GM19468 (cell line): ENCODE results near the gene PYGO2.
"Not testable (repeated sequence)": the region's sequence is repeated elsewhere in the genome, so short reads cannot be mapped to it uniquely, and the experiment has no call there.

Source experiments
- ATAC-seq: cut with Tn5 transposase; IDR thresholded peaks from one replicate; pipeline ENCODE4 v1.9.1; 2021; ENCODE audit warnings: mild to moderate bottlenecking, moderate library complexity, moderate number of reproducible peaks; ENCODE audit not compliant: unreplicated experiment; ENCODE audit errors: extremely low read depth

The PYGO2 gene

GRCh38 chr1:155000726-155001424 lies 39.3 kb upstream of the PYGO2 start:
- ATAC-seq: no peak

- ATAC-seq: no peak
These were observed 38.8 kb upstream of the PYGO2 start for GRCh38 chr1:155000411-155000725.

GRCh38 chr1:154999571-155000410 lies 38.2 kb upstream of the PYGO2 start:
- ATAC-seq: no peak

GRCh38 chr1:154998818-154999570 lies 37.4 kb upstream of the PYGO2 start:
- no peak for ATAC-seq

GRCh38 chr1:154998201-154998780 lies 36.7 kb upstream of the PYGO2 start:
- no peak for ATAC-seq

GRCh38 chr1:154996966-154997701 lies 35.6 kb upstream of the PYGO2 start:
- no peak for ATAC-seq

GRCh38 chr1:154995301-154995983 lies 33.9 kb upstream of the PYGO2 start:
- ATAC-seq: not testable (repeated sequence)

GRCh38 chr1:154994591-154994990 lies 33.0 kb upstream of the PYGO2 start:
- no peak for ATAC-seq

- ATAC-seq: no peak
These were observed 32.6 kb upstream of the PYGO2 start for GRCh38 chr1:154994269-154994587.

- ATAC-seq: no peak
These were observed 32.1 kb upstream of the PYGO2 start, which contains the start of gene LENEP for GRCh38 chr1:154993572-154994268. LENEP (plus strand) TSS chr1:154993586; CDS start chr1:154993608, 22 bp downstream.

GRCh38 chr1:154992721-154993571 lies 31.4 kb upstream of the PYGO2 start:
- no peak for ATAC-seq

- no peak for ATAC-seq
These were observed 28.7 kb upstream of the PYGO2 start for GRCh38 chr1:154990276-154990675.

- no peak for ATAC-seq
These were observed 27.7 kb upstream of the PYGO2 start for GRCh38 chr1:154989195-154989860.

- no peak for ATAC-seq
These were observed 26.7 kb upstream of the PYGO2 start for GRCh38 chr1:154988058-154988954.

- no peak for ATAC-seq
These were observed 25.7 kb upstream of the PYGO2 start for GRCh38 chr1:154987326-154987725.

GRCh38 chr1:154986736-154987135 lies 25.2 kb upstream of the PYGO2 start:
- not testable (repeated sequence) for ATAC-seq
